Astrocyte (in vitro differentiated cells and primary cell): Measurements from ENCODE around the gene HM13. TPM values are rescaled to one million over a fixed set of nuclear protein-coding genes. Genes with fewer than 3 reads are reported as not detected.
"Not testable (repeated sequence)": the region's sequence is repeated elsewhere in the genome, so short reads cannot be mapped to it uniquely, and the experiment has no call there.

Experiments
- DNase-seq: peaks from one replicate; pipeline ENCODE4 v3.0.0-alpha.2; 2010; ENCODE audit warnings: low read depth
- FAIRE-seq: peaks from 2 replicates; lab custom pipeline; 2011; peaks lifted over from hg19 to GRCh38; lab: Jason Lieb, UNC
- H2AFZ ChIP-seq: 2 replicates; pipeline ENCODE4 v1.6.0; 2012; ENCODE audit warnings: low read depth, low read length, inconsistent platforms
- H3K27ac ChIP-seq: 2 replicates; pipeline ENCODE4 v1.5.1; 2011; ENCODE audit warnings: low read depth, low read length, inconsistent platforms
- H3K27me3 ChIP-seq: 2 replicates; pipeline ENCODE4 v1.6.0; 2011; ENCODE audit warnings: low read length, inconsistent platforms; ENCODE audit not compliant: insufficient read depth
- H3K36me3 ChIP-seq: 2 replicates; pipeline ENCODE4 v1.5.1; 2011; ENCODE audit warnings: low read length, inconsistent platforms; ENCODE audit not compliant: insufficient read depth
- H3K4me1 ChIP-seq: 2 replicates; pipeline ENCODE4 v1.5.1; 2011; ENCODE audit warnings: low read length, inconsistent platforms; ENCODE audit not compliant: insufficient read depth
- H3K4me2 ChIP-seq: 2 replicates; pipeline ENCODE4 v1.6.0; 2012; ENCODE audit warnings: low read length, inconsistent platforms
- H3K4me3 ChIP-seq: 2 replicates; pipeline ENCODE4 v1.5.1; 2011; ENCODE audit warnings: low read depth, mild to moderate bottlenecking, low read length, inconsistent platforms; ENCODE audit not compliant: insufficient read depth
- H3K79me2 ChIP-seq: 2 replicates; pipeline ENCODE4 v1.6.0; 2012; ENCODE audit warnings: mild to moderate bottlenecking, low read length, inconsistent platforms; ENCODE audit not compliant: insufficient read depth
- H3K9ac ChIP-seq: 2 replicates; pipeline ENCODE4 v1.6.0; 2012; ENCODE audit warnings: mild to moderate bottlenecking, low read length, inconsistent platforms
- H3K9me3 ChIP-seq: 2 replicates; pipeline ENCODE4 v1.5.1; 2012; ENCODE audit warnings: low read depth, mild to moderate bottlenecking, low read length, inconsistent platforms; ENCODE audit not compliant: insufficient read depth
- H4K20me1 ChIP-seq: 2 replicates; pipeline ENCODE4 v1.6.0; 2012; ENCODE audit warnings: low read length, inconsistent platforms; ENCODE audit not compliant: insufficient read depth
- H3K27ac Mint-ChIP-seq: one replicate; pipeline ENCODE4 v1.8.0; 2021; ENCODE audit warnings: mild to moderate bottlenecking, mixed read lengths; ENCODE audit not compliant: unreplicated experiment
- H3K27me3 Mint-ChIP-seq: one replicate; pipeline ENCODE4 v1.8.0; 2021; ENCODE audit warnings: low read depth, mixed read lengths; ENCODE audit not compliant: unreplicated experiment
- H3K36me3 Mint-ChIP-seq: one replicate; pipeline ENCODE4 v1.8.0; 2021; ENCODE audit warnings: low read depth, mixed read lengths; ENCODE audit not compliant: unreplicated experiment
- H3K4me1 Mint-ChIP-seq: one replicate; pipeline ENCODE4 v1.8.0; 2021; ENCODE audit warnings: low read depth, mixed read lengths; ENCODE audit not compliant: unreplicated experiment
- H3K4me3 Mint-ChIP-seq: one replicate; pipeline ENCODE4 v1.8.0; 2021; ENCODE audit warnings: mild to moderate bottlenecking, moderate library complexity, mixed read lengths; ENCODE audit not compliant: unreplicated experiment
- H3K9me3 Mint-ChIP-seq: one replicate; pipeline ENCODE4 v1.8.0; 2021; ENCODE audit warnings: mild to moderate bottlenecking, mixed read lengths; ENCODE audit not compliant: unreplicated experiment
- EZH2 ChIP-seq: IDR thresholded peaks from 2 replicates; pipeline ENCODE4 v1.6.1; 2012; ENCODE audit warnings: mild to moderate bottlenecking, low read length, inconsistent platforms; ENCODE audit not compliant: insufficient read depth
- total RNA-seq: library from RNA; stranded (reverse); gene quantifications from 2 replicates; pipeline ENCODE4 v1.2.1, GENCODE V29; 2021
- TF ChIP-seq, protein P1 (sequence below): IDR thresholded peaks from 2 replicates; pipeline ENCODE4 v1.5.1; 2011; ENCODE audit warnings: low read depth, mild to moderate bottlenecking, inconsistent platforms, low read length, moderate library complexity; ENCODE audit not compliant: insufficient read depth

Gene HM13
- total RNA-seq, 1 donor from 2014 or later = 399 TPM

DNA sequence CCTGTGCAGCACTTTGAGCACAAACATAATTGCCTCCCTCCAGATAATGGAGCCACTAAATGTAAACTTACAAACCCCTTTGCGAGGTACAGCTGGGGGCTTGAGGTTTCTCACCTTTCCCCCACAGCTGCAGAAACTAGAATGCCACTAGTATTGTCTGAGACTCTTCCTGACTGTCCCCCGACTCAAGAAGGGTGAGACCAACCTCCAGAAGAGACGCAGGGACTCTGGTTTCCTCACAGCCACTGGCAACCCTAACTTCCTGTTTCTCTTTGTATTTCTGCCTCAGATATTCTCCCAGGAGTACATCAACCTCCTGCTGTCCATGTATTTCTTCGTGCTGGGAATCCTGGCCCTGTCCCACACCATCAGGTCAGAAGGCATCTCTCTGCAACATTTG is 23.6 kb downstream of the HM13 start:
- Mint-ChIP-seq H3K4me3 (no peak overlapping the region), H3K9me3 (no peaks in the 10 kb centered on the region), H3K27me3 (no peaks in the 10 kb centered on the region), H3K4me1 (peaks cover 39% of the 10 kb centered on the region), H3K27ac (peak overlapping the region; percentile 51), H3K36me3 (peaks cover 62% of the 10 kb centered on the region)
- Histone ChIP-seq H3K79me2 (peaks cover 55% of the 10 kb centered on the region), H3K36me3 (peaks cover 55% of the 10 kb centered on the region), H2AFZ (no peak overlapping the region), H3K9ac (no peak overlapping the region), H3K4me3 (no peak overlapping the region), H3K27ac (no peak overlapping the region), H4K20me1 (peaks cover 66% of the 10 kb centered on the region), H3K9me3 (no peaks in the 10 kb centered on the region), H3K4me1 (peaks cover 13% of the 10 kb centered on the region), H3K4me2 (no peak overlapping the region), H3K27me3 (no peaks in the 10 kb centered on the region)
- DNase-seq (no peak), FAIRE-seq (no peak)
- TF ChIP-seq, protein P1, sequence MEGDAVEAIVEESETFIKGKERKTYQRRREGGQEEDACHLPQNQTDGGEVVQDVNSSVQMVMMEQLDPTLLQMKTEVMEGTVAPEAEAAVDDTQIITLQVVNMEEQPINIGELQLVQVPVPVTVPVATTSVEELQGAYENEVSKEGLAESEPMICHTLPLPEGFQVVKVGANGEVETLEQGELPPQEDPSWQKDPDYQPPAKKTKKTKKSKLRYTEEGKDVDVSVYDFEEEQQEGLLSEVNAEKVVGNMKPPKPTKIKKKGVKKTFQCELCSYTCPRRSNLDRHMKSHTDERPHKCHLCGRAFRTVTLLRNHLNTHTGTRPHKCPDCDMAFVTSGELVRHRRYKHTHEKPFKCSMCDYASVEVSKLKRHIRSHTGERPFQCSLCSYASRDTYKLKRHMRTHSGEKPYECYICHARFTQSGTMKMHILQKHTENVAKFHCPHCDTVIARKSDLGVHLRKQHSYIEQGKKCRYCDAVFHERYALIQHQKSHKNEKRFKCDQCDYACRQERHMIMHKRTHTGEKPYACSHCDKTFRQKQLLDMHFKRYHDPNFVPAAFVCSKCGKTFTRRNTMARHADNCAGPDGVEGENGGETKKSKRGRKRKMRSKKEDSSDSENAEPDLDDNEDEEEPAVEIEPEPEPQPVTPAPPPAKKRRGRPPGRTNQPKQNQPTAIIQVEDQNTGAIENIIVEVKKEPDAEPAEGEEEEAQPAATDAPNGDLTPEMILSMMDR = no peak
- no peak for TF ChIP-seq EZH2

DNA sequence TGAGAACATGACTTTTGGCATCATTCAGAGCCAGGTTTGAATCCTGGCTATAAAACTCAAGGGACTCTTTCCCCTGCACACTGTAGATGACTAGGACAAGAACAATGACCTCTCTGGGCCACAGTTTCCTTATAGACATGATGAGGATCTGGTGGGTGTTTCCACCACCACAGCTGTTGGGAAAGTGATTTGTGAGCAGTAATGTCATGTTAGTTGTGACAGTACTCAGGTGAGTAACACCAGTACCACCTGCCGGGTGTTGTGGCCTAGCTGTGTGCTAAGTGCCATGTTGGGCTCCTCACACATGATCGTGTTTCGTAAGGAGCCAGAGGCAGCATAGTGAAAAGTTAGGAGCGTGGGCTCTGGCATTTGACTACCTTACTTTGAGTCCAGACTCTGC is 24.1 kb downstream of the HM13 start:
- Histone ChIP-seq H3K27ac (no peak overlapping the region), H3K4me2 (no peak overlapping the region), H4K20me1 (peaks cover 62% of the 10 kb centered on the region), H3K27me3 (no peaks in the 10 kb centered on the region), H2AFZ (no peak overlapping the region), H3K9ac (no peak overlapping the region), H3K79me2 (peaks cover 53% of the 10 kb centered on the region), H3K9me3 (no peaks in the 10 kb centered on the region), H3K4me3 (no peak overlapping the region), H3K36me3 (peaks cover 54% of the 10 kb centered on the region), H3K4me1 (peaks cover 13% of the 10 kb centered on the region)
- H3K36me3 Mint-ChIP-seq = peaks cover 63% of the 10 kb centered on the region
- no peak overlapping the region for H3K4me3 Mint-ChIP-seq
- TF ChIP-seq EZH2 = no peak
- TF ChIP-seq, protein P1 = no peak
- FAIRE-seq (no peak), DNase-seq (no peak)
- peak overlapping the region; percentile 51 for H3K27ac Mint-ChIP-seq
- H3K9me3 Mint-ChIP-seq = no peaks in the 10 kb centered on the region
- no peaks in the 10 kb centered on the region for H3K27me3 Mint-ChIP-seq
- peaks cover 42% of the 10 kb centered on the region for H3K4me1 Mint-ChIP-seq

DNA sequence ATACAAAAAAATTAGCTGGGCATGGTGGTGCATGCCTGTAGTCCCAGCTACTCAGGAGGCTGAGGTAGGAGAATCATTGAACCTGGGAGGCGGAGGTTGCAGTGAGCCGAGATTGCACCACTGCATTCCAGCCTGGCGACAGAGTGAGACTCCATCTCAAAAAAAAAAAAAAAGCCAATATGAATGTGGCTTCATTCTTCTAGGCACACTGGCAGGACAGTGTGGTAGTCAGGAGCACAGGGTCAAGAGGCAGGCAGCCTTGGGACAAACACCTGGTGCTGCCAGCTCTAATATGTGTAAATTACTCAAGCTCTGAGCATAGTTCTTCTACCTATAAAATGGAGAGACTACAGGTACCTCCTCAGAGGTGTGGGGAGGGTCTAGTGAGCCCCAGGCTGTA is 25.4 kb downstream of the HM13 start:
- not testable (repeated sequence) for H3K4me3 ChIP-seq, H3K9me3 Mint-ChIP-seq, H3K4me3 Mint-ChIP-seq, H3K27ac ChIP-seq, H3K9ac ChIP-seq, H3K9me3 ChIP-seq, H3K27me3 Mint-ChIP-seq, H3K4me2 ChIP-seq, H3K27me3 ChIP-seq, H2AFZ ChIP-seq, FAIRE-seq, DNase-seq
- H3K36me3 ChIP-seq = peaks cover 50% of the 10 kb centered on the region
- Mint-ChIP-seq H3K27ac (peak overlapping the region; percentile 51), H3K36me3 (peaks cover 60% of the 10 kb centered on the region), H3K4me1 (peaks cover 51% of the 10 kb centered on the region)
- H3K4me1 ChIP-seq = peaks cover 21% of the 10 kb centered on the region
- peaks cover 54% of the 10 kb centered on the region for H4K20me1 ChIP-seq
- H3K79me2 ChIP-seq = peaks cover 42% of the 10 kb centered on the region
